ENCODE data around the gene MORN5.

The MORN5 gene

DNA sequence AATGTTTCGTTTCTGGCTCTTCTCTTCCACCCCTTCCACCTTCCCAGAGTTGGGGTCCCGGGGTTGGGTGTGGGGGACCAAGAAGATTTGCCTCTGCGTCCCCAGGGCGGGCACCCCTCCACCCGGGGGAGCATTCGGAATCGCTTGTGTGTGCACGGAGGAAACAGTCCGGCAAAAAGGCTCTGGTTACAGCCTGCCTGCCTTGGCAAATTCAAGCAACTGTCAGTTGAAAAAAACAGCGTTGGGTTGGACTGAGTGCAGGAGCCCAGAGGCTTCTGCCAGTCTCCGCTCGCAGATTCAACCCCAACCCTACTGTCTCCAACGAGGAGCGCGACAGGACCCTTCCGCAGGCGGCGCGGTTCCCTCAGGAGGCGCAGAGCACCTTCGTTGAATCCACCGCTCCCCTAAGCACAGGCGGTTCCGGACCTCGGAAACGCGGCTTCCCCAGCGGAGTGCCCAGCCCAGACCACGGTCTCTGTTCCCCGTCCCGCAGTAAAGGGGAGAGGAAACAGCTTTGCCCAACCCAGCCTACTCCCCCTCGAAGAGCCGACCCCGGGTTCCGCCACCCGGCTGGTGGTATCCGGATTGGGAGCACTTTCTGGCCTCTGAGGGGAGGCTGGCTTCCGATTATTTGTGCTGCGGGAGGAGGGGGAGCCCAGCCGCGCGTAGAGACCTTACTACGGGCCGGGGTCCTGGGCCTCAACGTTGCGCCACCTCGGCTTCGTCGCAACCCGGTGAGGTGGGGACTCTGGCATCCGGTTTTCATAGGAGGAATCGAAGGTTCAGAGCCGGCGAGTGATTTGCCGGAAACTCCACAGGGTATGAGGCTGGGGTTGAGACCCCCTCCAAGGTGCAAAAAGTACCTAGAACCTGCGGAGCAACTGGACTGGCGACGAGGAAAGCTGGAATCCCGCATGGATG, 59.5 kb downstream of the MORN5 start:
- peaks cover 96% of the 10 kb centered on the region for H3K27me3 ChIP-seq (replicated peaks; ENCODE audit: control insufficient read depth, insufficient read depth, low read length)
- no peaks in the 10 kb centered on the region for H3K36me3 ChIP-seq (ENCODE audit: control insufficient read depth, insufficient read depth, low read length, severe bottlenecking)
- no peak overlapping the region for H3K9ac ChIP-seq (ENCODE audit: low read length)
- no peak for DNase-seq (ENCODE audit: low read depth)
- peaks cover 20% of the 10 kb centered on the region for H3K4me1 ChIP-seq (ENCODE audit: control insufficient read depth, insufficient read depth, low read length)
- no peaks in the 10 kb centered on the region for H3K9me3 ChIP-seq (ENCODE audit: control insufficient read depth, low read length)
- peak overlapping the region; percentile 44 for H3K4me3 ChIP-seq (ENCODE audit: low read length)

DNA sequence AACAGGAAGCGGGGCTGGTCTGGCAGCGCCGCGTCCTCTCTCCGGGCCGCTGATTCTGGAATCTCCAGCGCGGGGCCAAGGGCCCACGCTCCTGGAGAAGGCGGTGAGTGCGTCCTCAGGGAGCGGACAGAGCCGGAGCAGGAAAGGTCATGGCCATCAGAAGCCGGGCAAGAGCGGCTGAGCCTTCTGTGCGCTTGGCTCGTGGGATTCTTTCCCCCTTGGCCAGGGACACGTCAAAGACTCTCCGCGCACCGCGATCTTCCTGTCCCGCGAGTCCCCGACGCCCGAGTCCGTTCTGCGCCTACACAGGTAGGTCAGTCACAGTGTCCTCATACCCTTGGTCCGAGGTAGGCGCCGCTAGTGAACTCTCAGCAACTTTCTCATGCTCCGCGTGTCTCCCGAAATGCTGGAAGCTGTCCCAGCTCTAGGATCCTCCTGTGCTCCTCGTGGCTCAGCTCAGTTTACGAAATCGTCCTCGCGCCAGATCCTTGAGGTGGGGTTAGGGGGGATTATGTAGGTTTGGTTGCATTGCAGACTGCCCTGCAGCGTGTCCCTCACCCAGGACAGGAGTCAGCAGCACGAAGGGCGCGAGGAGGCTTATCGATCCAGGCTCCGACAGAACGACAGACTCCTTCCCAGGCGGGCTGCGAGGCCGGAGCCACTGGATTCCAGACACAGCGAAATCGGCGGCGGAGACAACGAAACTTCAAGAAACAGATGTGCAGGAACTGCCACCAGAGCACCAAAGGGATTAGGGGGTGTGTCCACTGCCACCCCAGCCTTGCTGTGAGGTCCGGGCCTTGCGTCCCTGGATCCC, 60.4 kb downstream of the MORN5 start:
- H3K4me1 ChIP-seq (ENCODE audit: control insufficient read depth, insufficient read depth, low read length) = peaks cover 17% of the 10 kb centered on the region
- H3K27me3 ChIP-seq (replicated peaks; ENCODE audit: control insufficient read depth, insufficient read depth, low read length) = peaks cover 97% of the 10 kb centered on the region
- no peak overlapping the region for H3K9ac ChIP-seq (ENCODE audit: low read length)
- DNase-seq (ENCODE audit: low read depth) = no peak
- no peaks in the 10 kb centered on the region for H3K36me3 ChIP-seq (ENCODE audit: control insufficient read depth, insufficient read depth, low read length, severe bottlenecking)
- H3K4me3 ChIP-seq (ENCODE audit: low read length) = peak overlapping the region; percentile 44
- no peaks in the 10 kb centered on the region for H3K9me3 ChIP-seq (ENCODE audit: control insufficient read depth, low read length)

DNA sequence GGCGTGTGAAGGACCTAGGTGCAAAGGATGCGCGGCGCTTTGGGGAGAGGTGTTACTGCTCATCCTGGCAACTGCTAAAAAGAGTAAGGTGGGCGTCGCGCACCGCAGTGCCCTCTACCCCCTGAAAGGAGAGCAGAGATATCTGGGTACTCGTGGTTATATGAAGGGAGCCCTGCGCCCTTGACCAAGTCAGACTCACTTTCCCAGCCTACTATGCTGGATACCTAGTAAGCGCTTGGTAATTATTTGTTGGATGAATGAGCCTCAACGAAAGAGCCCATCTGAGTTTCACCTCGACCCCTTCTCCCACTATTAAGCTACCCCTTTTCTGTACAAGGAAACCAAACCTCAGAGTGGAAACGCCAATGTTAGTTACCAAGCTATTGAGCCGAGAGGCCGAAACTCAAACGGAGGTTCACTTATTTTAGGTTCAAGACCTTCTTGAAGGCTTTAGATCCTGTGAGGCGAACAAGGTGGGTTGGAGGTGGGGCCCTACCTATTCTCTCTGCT, 61.0 kb downstream of the MORN5 start:
- Histone ChIP-seq H3K36me3 (ENCODE audit: control insufficient read depth, insufficient read depth, low read length, severe bottlenecking) (no peaks in the 10 kb centered on the region), H3K4me1 (ENCODE audit: control insufficient read depth, insufficient read depth, low read length) (peaks cover 17% of the 10 kb centered on the region), H3K9me3 (ENCODE audit: control insufficient read depth, low read length) (no peaks in the 10 kb centered on the region), H3K4me3 (ENCODE audit: low read length) (no peak overlapping the region), H3K9ac (ENCODE audit: low read length) (no peak overlapping the region), H3K27me3 (replicated peaks; ENCODE audit: control insufficient read depth, insufficient read depth, low read length) (peaks cover 97% of the 10 kb centered on the region)
- DNase-seq (ENCODE audit: low read depth) = no peak

DNA sequence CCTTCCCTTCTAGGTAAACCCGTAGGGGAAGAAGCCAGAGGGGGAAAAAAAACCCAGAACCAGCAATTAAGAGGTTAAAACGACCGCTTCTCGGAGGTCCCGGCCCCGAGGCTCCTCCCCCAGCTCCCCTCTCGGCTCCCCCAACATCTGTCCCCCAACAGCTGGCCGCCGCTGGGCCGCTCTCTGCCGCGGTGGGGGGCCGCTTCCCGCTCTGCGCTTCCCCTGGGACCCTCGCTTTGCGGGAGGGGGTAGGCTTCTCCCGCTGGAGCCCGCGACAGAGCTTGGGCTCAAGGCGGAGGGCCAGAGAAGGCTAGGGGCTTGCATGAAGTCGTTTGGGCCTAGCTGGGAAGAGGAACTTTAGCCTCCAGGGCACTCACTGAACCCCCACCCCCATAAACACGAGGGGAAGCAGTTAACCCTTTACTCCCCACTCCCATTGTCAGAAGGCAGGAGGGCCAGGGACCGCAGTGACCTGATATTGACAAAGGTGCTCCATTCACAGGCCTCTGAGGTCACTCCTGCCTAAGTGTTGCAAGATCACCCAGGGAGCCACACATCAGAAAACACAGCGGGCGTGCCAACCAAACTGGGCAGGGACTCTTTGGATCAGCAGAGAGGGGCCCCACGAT, 61.6 kb downstream of the MORN5 start:
- H3K36me3 ChIP-seq (ENCODE audit: control insufficient read depth, insufficient read depth, low read length, severe bottlenecking) = no peaks in the 10 kb centered on the region
- no peak for DNase-seq (ENCODE audit: low read depth)
- no peak overlapping the region for H3K9ac ChIP-seq (ENCODE audit: low read length)
- no peaks in the 10 kb centered on the region for H3K9me3 ChIP-seq (ENCODE audit: control insufficient read depth, low read length)
- H3K4me1 ChIP-seq (ENCODE audit: control insufficient read depth, insufficient read depth, low read length) = peaks cover 21% of the 10 kb centered on the region
- peaks cover 96% of the 10 kb centered on the region for H3K27me3 ChIP-seq (replicated peaks; ENCODE audit: control insufficient read depth, insufficient read depth, low read length)
- H3K4me3 ChIP-seq (ENCODE audit: low read length) = no peak overlapping the region

DNA sequence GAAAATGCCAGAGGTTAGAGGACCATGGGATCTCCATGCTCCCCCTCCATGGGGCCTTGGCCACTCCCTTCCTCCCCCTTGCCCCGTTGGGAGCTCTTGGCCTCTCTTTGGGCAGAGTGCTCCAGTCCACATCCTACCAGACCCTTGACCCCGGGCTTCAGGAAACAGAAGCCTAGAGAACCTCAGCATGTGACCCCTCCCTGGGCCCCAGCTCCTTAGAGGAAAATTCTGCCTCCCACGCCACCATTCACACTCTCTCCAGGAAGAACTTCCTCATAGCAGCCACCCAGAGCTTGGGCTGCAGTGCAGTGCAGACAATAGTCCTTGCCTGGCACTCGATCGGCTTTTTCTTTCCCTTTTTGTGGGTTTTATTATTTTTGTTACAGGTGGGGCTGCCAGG, 63.1 kb downstream of the MORN5 start:
- H3K36me3 ChIP-seq (ENCODE audit: control insufficient read depth, insufficient read depth, low read length, severe bottlenecking) = no peaks in the 10 kb centered on the region
- H3K4me1 ChIP-seq (ENCODE audit: control insufficient read depth, insufficient read depth, low read length) = peaks cover 24% of the 10 kb centered on the region
- DNase-seq (ENCODE audit: low read depth) = no peak
- H3K4me3 ChIP-seq (ENCODE audit: low read length) = no peak overlapping the region
- no peak overlapping the region for H3K9ac ChIP-seq (ENCODE audit: low read length)
- no peaks in the 10 kb centered on the region for H3K9me3 ChIP-seq (ENCODE audit: control insufficient read depth, low read length)
- peaks cover 90% of the 10 kb centered on the region for H3K27me3 ChIP-seq (replicated peaks; ENCODE audit: control insufficient read depth, insufficient read depth, low read length)

DNA sequence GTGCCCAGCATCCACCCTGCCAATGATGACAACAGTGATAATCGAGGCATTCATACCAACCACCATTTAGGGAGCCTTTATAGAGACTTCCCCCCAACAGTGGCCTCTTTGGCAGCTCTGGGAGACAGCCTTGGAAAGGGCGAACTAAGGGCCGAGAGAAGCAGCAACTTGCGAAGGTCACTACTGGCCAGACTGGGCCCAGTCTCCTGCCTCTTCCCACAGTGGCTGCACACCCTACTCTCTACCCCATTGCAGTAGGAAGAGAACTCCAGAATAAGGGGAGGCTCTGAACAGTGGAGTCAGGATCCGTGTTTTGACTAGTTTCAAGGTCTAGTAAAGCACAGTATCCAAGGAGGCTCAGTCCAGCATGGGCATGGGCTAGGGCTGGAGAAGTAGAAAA, 63.7 kb downstream of the MORN5 start:
- Histone ChIP-seq H3K4me3 (ENCODE audit: low read length) (no peak overlapping the region), H3K27me3 (replicated peaks; ENCODE audit: control insufficient read depth, insufficient read depth, low read length) (peaks cover 84% of the 10 kb centered on the region), H3K36me3 (ENCODE audit: control insufficient read depth, insufficient read depth, low read length, severe bottlenecking) (no peaks in the 10 kb centered on the region), H3K9me3 (ENCODE audit: control insufficient read depth, low read length) (no peaks in the 10 kb centered on the region), H3K9ac (ENCODE audit: low read length) (no peak overlapping the region), H3K4me1 (ENCODE audit: control insufficient read depth, insufficient read depth, low read length) (peaks cover 24% of the 10 kb centered on the region)
- no peak for DNase-seq (ENCODE audit: low read depth)

DNA sequence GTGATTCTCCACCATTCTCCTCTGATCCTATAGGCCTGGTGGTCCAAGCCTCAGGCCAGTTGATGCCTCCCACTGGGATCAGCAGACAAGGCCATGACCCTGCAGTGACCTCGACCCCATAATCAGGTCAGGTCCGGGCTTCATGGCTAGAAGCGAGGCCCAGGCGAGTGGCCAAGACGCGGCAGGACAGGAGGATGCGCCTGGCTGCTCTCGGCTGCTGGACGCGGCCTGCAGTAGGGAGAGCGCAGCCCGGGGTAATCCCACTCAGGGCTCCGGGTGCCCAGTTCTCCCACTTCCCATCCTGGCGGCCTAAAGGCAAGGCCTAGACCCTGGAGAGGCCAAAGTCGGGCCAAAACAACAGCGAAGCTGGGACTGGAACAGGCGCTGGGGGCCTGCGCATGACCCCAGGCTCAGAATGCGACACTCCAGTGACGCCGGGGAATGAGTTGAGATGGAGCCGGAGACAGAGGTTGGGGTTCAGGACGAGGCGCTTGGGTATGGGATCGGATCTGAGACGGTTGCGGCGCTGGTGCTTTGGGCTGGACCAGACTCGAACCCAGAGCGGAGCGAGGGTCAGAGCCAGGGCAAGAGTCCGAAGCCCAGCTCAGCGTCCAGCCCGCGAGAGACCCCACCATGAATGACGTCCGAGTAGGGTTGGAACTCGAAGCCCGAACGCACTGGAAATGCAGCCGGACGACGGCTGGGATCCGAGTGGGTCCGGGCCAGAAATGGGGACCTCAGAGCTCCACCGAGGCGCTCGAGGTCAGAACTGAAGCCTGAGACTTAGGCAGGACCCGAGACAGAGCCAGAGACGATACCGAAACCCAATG, 65.8 kb downstream of the MORN5 start:
- no peaks in the 10 kb centered on the region for H3K36me3 ChIP-seq (ENCODE audit: control insufficient read depth, insufficient read depth, low read length, severe bottlenecking)
- no peak overlapping the region for H3K9ac ChIP-seq (ENCODE audit: low read length)
- H3K9me3 ChIP-seq (ENCODE audit: control insufficient read depth, low read length) = no peaks in the 10 kb centered on the region
- H3K27me3 ChIP-seq (replicated peaks; ENCODE audit: control insufficient read depth, insufficient read depth, low read length) = peaks cover 80% of the 10 kb centered on the region
- no peak for DNase-seq (ENCODE audit: low read depth)
- peaks cover 7% of the 10 kb centered on the region for H3K4me1 ChIP-seq (ENCODE audit: control insufficient read depth, insufficient read depth, low read length)
- peak overlapping the region; percentile 51 for H3K4me3 ChIP-seq (ENCODE audit: low read length)

DNA sequence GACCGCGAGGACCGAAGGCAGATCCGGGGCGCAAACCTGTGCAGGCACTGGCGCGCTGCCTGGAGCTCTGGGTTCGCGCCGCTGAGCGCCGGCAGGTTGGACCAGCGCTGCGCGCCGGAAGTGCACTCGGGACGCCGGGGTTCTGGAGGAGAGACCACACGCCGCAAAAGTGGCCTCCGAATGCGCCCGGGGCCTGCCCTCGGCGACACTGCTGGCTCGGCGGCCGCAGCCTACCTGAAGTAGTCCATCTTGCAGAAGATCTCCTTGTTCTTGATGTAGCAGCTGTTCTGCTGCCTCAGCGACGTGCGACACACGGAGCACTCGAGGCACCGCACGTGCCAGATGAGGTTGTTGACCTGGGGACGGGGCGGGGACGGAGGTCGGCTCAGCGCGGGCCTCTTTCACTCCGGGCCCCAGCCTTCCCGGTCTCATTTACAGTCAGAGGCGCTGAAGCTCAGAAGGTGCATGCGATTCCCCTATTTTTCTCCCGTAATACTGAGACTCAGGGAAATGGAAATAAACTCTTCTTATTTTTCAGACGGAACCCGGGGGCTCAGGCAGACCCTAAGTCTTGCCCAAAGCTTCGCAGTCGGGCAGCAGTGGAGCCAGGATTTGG, 66.5 kb downstream of the MORN5 start:
- Histone ChIP-seq H3K9me3 (ENCODE audit: control insufficient read depth, low read length) (no peaks in the 10 kb centered on the region), H3K27me3 (replicated peaks; ENCODE audit: control insufficient read depth, insufficient read depth, low read length) (peaks cover 80% of the 10 kb centered on the region), H3K36me3 (ENCODE audit: control insufficient read depth, insufficient read depth, low read length, severe bottlenecking) (no peaks in the 10 kb centered on the region), H3K4me3 (ENCODE audit: low read length) (peak overlapping the region; percentile 51), H3K4me1 (ENCODE audit: control insufficient read depth, insufficient read depth, low read length) (peaks cover 7% of the 10 kb centered on the region), H3K9ac (ENCODE audit: low read length) (no peak overlapping the region)
- no peak for DNase-seq (ENCODE audit: low read depth)

DNA sequence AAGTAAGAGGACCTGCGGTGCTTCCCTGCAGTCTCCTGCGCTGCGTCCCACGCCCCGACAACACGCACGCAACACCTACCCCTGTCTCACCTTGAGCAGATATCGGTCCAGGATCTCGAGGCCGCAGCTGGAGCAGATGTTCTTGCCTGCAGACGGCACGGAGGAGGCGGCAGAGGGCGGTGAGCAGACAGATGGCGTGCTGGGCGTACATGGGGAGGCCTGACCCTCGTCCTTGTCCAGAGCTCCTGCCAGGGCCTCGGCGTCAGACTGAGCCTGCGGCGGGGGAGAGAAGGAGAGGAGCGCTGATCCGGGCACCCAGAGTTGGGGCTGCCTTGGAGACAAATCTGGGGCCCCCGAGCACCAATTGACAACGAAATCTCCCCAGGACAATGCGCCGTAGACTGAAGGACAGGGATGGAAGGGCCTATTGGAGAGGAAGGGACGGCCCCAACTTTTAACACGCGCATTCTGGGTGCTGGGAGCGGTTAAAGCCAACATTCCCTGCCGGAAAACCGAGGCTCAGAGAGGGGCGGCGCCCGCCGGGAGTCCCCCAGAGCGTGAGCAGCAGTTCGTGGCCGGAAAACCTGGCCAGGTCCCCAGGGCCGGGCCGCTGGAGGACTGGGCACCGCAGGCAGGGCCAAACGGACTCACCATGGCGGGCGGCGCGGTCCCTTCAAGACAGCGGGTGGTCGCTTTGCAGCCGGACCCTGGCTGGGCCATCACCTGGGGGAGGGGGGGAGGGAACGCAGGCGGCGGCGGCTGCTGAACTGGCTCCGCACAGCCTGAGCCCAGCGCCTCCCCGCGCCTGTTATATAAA, 67.3 kb downstream of the MORN5 start:
- H3K4me3 ChIP-seq (ENCODE audit: low read length) = no peak overlapping the region
- no peak overlapping the region for H3K9ac ChIP-seq (ENCODE audit: low read length)

DNA sequence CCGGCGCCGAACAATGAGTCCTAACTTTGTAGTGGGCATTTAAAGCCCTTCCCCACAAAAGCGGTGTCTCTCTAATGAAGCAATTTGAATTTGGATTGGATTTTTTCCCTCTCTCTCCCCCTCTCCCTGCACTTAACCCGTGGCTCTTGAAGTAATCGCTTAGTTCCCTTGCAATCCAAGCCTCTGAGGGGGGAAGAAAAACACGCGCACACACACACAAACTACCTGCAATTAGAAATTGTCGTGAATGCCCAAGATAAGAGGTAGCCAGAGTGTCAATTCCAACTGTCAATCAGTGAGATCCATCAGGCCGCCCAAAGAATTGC, 67.8 kb downstream of the MORN5 start:
- no peaks in the 10 kb centered on the region for H3K9me3 ChIP-seq (ENCODE audit: control insufficient read depth, low read length)
- peaks cover 7% of the 10 kb centered on the region for H3K4me1 ChIP-seq (ENCODE audit: control insufficient read depth, insufficient read depth, low read length)
- H3K9ac ChIP-seq (ENCODE audit: low read length) = no peak overlapping the region
- H3K4me3 ChIP-seq (ENCODE audit: low read length) = no peak overlapping the region
- H3K27me3 ChIP-seq (replicated peaks; ENCODE audit: control insufficient read depth, insufficient read depth, low read length) = peaks cover 77% of the 10 kb centered on the region
- H3K36me3 ChIP-seq (ENCODE audit: control insufficient read depth, insufficient read depth, low read length, severe bottlenecking) = no peaks in the 10 kb centered on the region
- DNase-seq (ENCODE audit: low read depth) = no peak

More for the DNA sequence above, 67.3 kb downstream of the MORN5 start:
- Histone ChIP-seq H3K36me3 (ENCODE audit: control insufficient read depth, insufficient read depth, low read length, severe bottlenecking) (no peaks in the 10 kb centered on the region), H3K4me1 (ENCODE audit: control insufficient read depth, insufficient read depth, low read length) (peaks cover 7% of the 10 kb centered on the region), H3K27me3 (replicated peaks; ENCODE audit: control insufficient read depth, insufficient read depth, low read length) (peaks cover 79% of the 10 kb centered on the region), H3K9me3 (ENCODE audit: control insufficient read depth, low read length) (no peaks in the 10 kb centered on the region)
- DNase-seq (ENCODE audit: low read depth) = no peak
